Nucleus accumbens (tissue), 56 donors: Measurements from ENCODE around the gene PRR12.
A peak's percentile ranks its signal among the peaks of the same experiment; 100 is the strongest.

ENCODE experiments used
- DNase-seq, 56 donors: peaks; one replicate each; lab custom pipeline; 2025; lab: John Stamatoyannopoulos, UW

PRR12 gene

GRCh38 chr19:49559928-49560327 lies 31.1 kb upstream of the PRR12 start:
- no peak for DNase-seq

GRCh38 chr19:49560358-49560900 lies 30.6 kb upstream of the PRR12 start:
- peak in 36 of 56 donors; percentile 8 to 68 (median 28) for DNase-seq

DNA sequence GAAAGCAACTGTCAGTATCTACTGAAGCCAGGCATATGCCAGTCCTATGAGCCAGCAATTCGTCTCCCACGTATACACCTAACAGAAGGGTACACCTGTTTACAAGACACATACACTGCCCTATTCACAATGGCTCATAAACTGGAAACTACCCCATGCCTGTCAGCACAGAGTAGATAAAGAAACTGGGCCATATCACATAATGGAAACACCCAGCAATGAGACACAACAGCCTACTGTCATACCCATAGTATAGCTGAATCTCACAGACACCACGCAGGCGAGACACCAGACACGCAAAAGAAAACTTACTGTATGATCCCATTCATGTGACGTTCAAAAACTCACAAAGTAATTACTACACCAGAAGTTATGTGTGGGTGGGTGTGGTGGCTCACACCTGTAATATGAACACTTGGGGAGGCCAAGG lies 26.4 kb upstream of the PRR12 start:
- no peak for DNase-seq

DNA sequence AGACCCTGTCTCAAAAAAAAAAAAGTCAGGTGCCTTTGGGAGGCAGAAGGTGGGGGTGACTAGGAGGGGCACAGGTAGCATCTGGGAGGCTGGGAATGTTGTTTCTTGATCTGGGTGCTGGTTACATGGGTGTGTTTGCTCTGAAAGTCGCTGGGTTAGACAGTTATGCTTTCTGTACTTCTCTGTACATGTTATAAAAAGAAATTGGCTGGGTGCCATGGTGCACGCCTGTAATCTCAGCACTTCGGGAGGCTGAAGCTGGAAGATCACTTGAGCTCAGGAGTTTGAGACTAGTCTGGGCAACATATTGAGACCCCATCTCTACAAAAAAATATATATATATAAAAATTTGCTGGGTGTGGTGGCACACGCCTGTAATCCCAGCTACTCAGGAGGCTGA lies 25.7 kb upstream of the PRR12 start:
- DNase-seq, result no peak

- DNase-seq, result no peak
Measured at GRCh38 chr19:49566302-49566701, 24.7 kb upstream of the PRR12 start.

DNA sequence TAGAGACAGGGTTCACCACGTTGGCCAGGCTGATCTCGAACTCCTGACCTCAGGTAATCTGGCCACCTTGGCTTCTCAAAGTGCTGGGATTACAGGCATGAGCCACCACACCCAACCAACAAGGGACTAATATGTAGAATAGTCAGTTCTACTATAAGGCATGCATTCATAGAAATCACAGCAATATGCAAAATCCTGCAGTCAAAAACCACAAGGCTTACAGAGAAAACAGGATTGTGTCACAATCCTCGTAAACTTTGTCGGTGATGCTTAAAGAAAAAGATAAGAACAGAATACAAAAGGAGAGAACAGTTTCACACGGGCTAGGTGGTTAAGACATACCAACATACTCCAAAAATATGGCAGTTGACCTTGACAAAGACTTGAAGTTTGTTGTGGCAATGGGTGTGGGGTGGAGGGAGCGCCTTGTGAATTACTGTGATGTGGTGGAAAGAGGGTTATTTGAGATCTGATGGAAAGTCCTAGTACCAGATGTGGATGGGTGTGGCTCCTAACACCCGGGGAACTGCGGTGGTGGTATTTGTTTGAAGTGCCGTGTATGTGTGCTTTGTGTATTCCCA lies 23.0 kb upstream of the PRR12 start:
- no peak for DNase-seq

DNA sequence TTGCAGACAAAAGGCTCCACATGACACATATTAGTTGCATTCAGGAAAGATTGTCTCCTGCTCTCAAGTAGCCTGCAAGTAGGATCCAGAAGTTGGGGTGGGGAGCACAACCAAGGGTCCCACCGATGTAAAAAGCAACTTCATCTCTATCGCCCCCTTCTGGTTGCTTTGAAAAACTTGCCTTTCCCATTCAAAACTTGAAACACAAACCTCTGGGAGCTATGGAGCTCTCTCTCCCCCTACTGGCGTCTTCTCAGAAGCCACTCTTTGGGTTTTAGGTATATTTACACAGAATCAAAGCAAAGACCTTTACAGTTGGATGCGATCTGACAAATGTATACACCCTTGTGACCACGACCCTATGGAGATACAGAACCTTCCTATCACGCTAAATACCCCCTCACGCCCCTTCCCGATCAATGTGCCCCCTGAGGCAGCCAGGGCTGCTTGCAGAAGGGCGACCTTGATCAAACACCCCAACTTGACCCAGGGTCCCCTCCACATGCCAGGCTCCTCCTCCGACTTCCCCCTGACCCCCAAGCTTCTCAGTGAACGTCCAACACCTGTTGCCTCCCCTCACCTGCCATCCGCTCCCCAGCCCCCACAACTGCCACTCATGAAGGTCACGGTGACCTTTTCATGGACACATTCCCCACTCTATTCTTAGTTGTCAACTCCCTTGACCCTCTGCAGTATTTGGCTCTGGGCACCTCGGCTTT lies 20.7 kb upstream of the PRR12 start:
- DNase-seq, result peak in 23 of 56 donors; percentile 4 to 62 (median 28)

- DNase-seq, result peak in 2 of 56 donors; percentile 1 to 21
Measured at GRCh38 chr19:49570997-49571676, 19.8 kb upstream of the PRR12 start.

DNA sequence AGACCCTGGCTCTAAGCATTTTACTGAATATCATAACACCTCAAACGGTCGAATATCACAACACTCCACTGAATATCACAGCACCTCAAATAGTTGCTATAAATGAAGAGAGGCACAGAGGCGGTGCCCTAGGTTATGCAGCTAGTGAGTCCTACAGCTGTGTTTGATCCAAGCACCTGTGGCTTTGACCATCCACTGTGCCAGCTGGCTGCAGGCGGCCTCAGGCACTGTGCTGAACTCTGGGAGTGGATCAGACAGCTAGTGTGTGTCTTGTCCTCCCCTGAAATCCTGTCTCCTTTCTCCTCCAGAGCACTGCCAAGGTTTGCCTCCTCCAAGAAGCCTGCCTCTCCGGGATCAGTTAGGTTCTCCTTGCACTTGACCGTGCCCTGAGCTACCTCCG lies 18.0 kb upstream of the PRR12 start:
- DNase-seq, result no peak

GRCh38 chr19:49573425-49573824 lies 17.6 kb upstream of the PRR12 start:
- DNase-seq, result no peak

- DNase-seq, result no peak
Measured at GRCh38 chr19:49574206-49574755, 16.7 kb upstream of the PRR12 start.

- DNase-seq, result no peak
Measured at GRCh38 chr19:49579193-49579592, 11.8 kb upstream of the PRR12 start.

GRCh38 chr19:49579947-49580263 lies 11.1 kb upstream of the PRR12 start:
- DNase-seq, result no peak

DNA sequence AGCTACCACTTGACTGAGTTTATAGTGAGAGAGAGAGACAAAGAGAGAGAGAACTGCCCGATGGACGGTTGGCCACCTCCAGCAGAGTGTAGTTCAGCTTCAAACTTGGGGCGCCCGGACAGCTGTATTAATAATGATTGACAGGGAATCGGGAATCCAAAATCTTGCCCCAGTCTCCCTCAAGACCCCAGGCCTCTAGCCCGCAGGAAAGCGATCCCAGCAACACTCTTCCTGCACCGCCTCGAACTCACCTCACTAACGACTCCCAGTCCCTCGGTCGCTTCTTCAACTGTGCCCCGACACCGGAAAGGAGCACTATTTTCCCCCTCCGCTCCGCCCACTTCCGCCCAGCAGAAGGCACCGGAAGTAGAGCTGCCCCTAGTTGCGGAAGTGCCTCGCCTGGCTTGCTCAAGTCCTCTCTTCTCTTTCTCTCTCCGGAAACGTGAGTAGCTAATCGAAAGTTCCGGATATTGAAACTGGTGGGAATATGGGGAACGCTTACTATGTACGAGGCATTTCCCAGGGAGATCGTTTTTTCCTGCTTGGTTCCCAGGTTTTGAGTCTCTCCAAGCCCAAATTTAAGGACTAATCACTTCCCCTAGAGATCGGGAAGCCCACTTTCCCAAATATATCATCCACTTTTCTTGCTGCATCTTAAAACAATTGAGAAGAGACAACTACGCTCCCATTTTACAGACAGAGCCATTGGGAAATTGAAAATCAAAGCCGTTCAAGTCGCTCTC lies 10.5 kb upstream of the PRR12 start, which contains the start of gene NOSIP:
TSS of gene NOSIP (minus strand) at position 293 of the 743 bp plus-strand sequence. CDS start 19,865 bp downstream, outside the sequence.
- DNase-seq, result peak; percentile 51 to 96 (median 88)

DNA sequence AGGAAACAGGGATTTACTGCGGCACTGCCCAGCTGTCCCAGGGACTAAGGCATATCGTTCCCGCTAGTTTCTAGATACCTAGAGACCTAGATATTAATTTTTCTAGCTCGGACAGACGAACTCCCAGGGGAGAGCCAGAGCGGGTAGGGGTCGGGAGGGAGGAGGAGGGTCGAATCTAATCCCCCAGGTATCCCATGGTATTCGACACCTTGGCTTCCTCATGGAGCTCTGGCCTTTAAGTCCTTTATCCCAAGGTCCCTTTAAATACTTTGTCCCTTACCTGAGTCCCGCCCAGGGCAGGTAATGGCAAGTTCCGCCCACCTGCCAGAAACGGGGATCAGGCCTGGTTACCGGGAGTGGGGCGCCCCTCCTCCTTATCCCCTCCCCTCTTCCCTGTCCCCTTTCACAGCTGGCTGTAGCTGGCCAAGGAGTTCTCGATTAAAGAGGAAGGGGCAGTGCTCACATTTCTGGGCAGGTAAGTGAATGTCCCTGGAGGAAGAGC lies 9.9 kb upstream of the PRR12 start, which contains the start of gene PRRG2:
TSS of gene PRRG2 (plus strand) at position 310 of the 502 bp plus-strand sequence. CDS start 1,904 bp downstream, outside the sequence.
- no peak for DNase-seq

GRCh38 chr19:49583239-49583638 lies 7.7 kb upstream of the PRR12 start:
- DNase-seq, result no peak

GRCh38 chr19:49585023-49585422 lies 6.0 kb upstream of the PRR12 start:
- DNase-seq, result peak in 20 of 56 donors; percentile 3 to 74 (median 28)

DNA sequence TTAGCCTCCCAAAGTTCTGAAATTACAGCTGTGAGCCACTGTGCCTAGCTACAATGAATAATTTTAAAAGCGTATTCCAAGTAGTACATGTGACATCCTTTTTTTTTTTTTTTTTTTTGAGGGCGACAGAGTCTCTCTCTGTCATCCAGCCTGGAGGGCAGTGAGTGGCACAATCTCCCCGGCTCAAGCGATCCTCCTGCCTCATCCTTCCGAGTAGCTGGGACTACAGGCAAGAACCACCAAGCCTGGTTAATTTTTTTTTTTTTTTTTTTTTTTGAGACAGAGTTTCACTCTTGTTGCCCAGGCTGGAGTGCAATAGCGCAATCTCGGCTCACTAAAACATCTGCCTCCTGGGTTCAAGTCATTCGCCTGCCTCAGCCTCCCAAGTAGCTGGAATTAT lies 3.8 kb upstream of the PRR12 start:
- DNase-seq, result no peak

- DNase-seq, result no peak
Measured at GRCh38 chr19:49588365-49589122, 2.4 kb upstream of the PRR12 start.
